Mononuclear cell (primary cell): ENCODE results near the gene C14orf132. TPM values are rescaled to one million over a fixed set of nuclear protein-coding genes. Genes with fewer than 3 reads are reported as not detected.

Experiments used
- H3K27me3 ChIP-seq: 2 replicates; pipeline ENCODE4 v1.6.0; 2011; ENCODE audit warnings: low read length, control low read depth; ENCODE audit not compliant: insufficient read depth
- H3K4me1 ChIP-seq: 2 replicates; pipeline ENCODE4 v1.5.1; 2011; ENCODE audit warnings: mild to moderate bottlenecking, low read length, control low read depth; ENCODE audit not compliant: insufficient read depth
- H3K4me3 ChIP-seq: 2 replicates; pipeline ENCODE4 v1.5.1; 2011; ENCODE audit warnings: mild to moderate bottlenecking, low read length, moderate library complexity
- H3K9me3 ChIP-seq: 2 replicates; pipeline ENCODE4 v1.5.1; 2011; ENCODE audit warnings: low read depth, mild to moderate bottlenecking, control low read depth, low read length
- total RNA-seq: library from RNA; depleted of rRNA; stranded (reverse); fragments of >200 nt; gene quantifications from one replicate; pipeline ENCODE4 v1.2.3, GENCODE V29; 2012

C14orf132 gene
- total RNA-seq, 1 donor, result 1.0 TPM

GRCh38 chr14:96092936-96093335, 53.8 kb downstream of the C14orf132 start:
- no peaks in the 10 kb centered on the region for H3K4me1 ChIP-seq
- no peaks in the 10 kb centered on the region for H3K9me3 ChIP-seq
- no peaks in the 10 kb centered on the region for H3K27me3 ChIP-seq
- no peak overlapping the region for H3K4me3 ChIP-seq

- H3K27me3 ChIP-seq, result no peaks in the 10 kb centered on the region
- H3K9me3 ChIP-seq, result no peaks in the 10 kb centered on the region
- no peak overlapping the region for H3K4me3 ChIP-seq
- H3K4me1 ChIP-seq, result no peaks in the 10 kb centered on the region
Observed at GRCh38 chr14:96094211-96094610, 55.0 kb downstream of the C14orf132 start.

- no peaks in the 10 kb centered on the region for H3K9me3 ChIP-seq
- H3K27me3 ChIP-seq, result no peaks in the 10 kb centered on the region
- no peak overlapping the region for H3K4me3 ChIP-seq
- H3K4me1 ChIP-seq, result no peaks in the 10 kb centered on the region
Observed at GRCh38 chr14:96094656-96095055, 55.5 kb downstream of the C14orf132 start.

GRCh38 chr14:96095058-96095457, 55.9 kb downstream of the C14orf132 start:
- Histone ChIP-seq H3K4me1 (no peaks in the 10 kb centered on the region), H3K27me3 (no peaks in the 10 kb centered on the region), H3K9me3 (no peaks in the 10 kb centered on the region), H3K4me3 (no peak overlapping the region)

GRCh38 chr14:96095581-96096476, 56.7 kb downstream of the C14orf132 start:
- Histone ChIP-seq H3K4me3 (no peak overlapping the region), H3K4me1 (no peaks in the 10 kb centered on the region), H3K27me3 (no peaks in the 10 kb centered on the region), H3K9me3 (no peaks in the 10 kb centered on the region)

GRCh38 chr14:96096639-96097610, 57.8 kb downstream of the C14orf132 start:
- Histone ChIP-seq H3K9me3 (no peaks in the 10 kb centered on the region), H3K4me1 (no peaks in the 10 kb centered on the region), H3K4me3 (no peak overlapping the region), H3K27me3 (no peaks in the 10 kb centered on the region)

- no peak overlapping the region for H3K4me3 ChIP-seq
Observed at GRCh38 chr14:96097752-96098151, 58.6 kb downstream of the C14orf132 start.

GRCh38 chr14:96098309-96098998, 59.3 kb downstream of the C14orf132 start:
- no peaks in the 10 kb centered on the region for H3K27me3 ChIP-seq
- no peaks in the 10 kb centered on the region for H3K9me3 ChIP-seq
- no peak overlapping the region for H3K4me3 ChIP-seq
- no peaks in the 10 kb centered on the region for H3K4me1 ChIP-seq

More at GRCh38 chr14:96097752-96098151, 58.6 kb downstream of the C14orf132 start:
- H3K4me1 ChIP-seq, result no peaks in the 10 kb centered on the region
- no peaks in the 10 kb centered on the region for H3K9me3 ChIP-seq
- H3K27me3 ChIP-seq, result no peaks in the 10 kb centered on the region

GRCh38 chr14:96098999-96099335, 59.8 kb downstream of the C14orf132 start:
- H3K4me3 ChIP-seq, result no peak overlapping the region
- no peaks in the 10 kb centered on the region for H3K9me3 ChIP-seq
- no peaks in the 10 kb centered on the region for H3K4me1 ChIP-seq
- no peaks in the 10 kb centered on the region for H3K27me3 ChIP-seq

GRCh38 chr14:96100161-96101064, 61.3 kb downstream of the C14orf132 start:
- Histone ChIP-seq H3K9me3 (no peaks in the 10 kb centered on the region), H3K27me3 (no peaks in the 10 kb centered on the region), H3K4me3 (no peak overlapping the region), H3K4me1 (no peaks in the 10 kb centered on the region)

- H3K4me1 ChIP-seq, result no peaks in the 10 kb centered on the region
- no peaks in the 10 kb centered on the region for H3K9me3 ChIP-seq
- H3K4me3 ChIP-seq, result no peak overlapping the region
- no peaks in the 10 kb centered on the region for H3K27me3 ChIP-seq
Observed at GRCh38 chr14:96102081-96102856, 63.1 kb downstream of the C14orf132 start.

- Histone ChIP-seq H3K9me3 (no peaks in the 10 kb centered on the region), H3K27me3 (no peaks in the 10 kb centered on the region)
Observed at GRCh38 chr14:96103075-96103474, 63.9 kb downstream of the C14orf132 start.

GRCh38 chr14:96103560-96104460, 64.6 kb downstream of the C14orf132 start:
- Histone ChIP-seq H3K27me3 (no peaks in the 10 kb centered on the region), H3K4me3 (no peak overlapping the region), H3K9me3 (no peaks in the 10 kb centered on the region), H3K4me1 (no peaks in the 10 kb centered on the region)

More at GRCh38 chr14:96103075-96103474, 63.9 kb downstream of the C14orf132 start:
- Histone ChIP-seq H3K4me3 (no peak overlapping the region), H3K4me1 (no peaks in the 10 kb centered on the region)
